GM18505 (cell line): ENCODE measurements around the gene NRL.
"Not testable (repeated sequence)": the region's sequence is repeated elsewhere in the genome, so short reads cannot be mapped to it uniquely, and the experiment has no call there.

ENCODE experiments used
- ATAC-seq: cut with Tn5 transposase; IDR thresholded peaks from one replicate; pipeline ENCODE4 v1.9.1; 2021; ENCODE audit not compliant: unreplicated experiment
- POLR2A ChIP-seq: IDR thresholded peaks from 4 replicates; pipeline ENCODE4 v1.6.1; 2011; ENCODE audit warnings: borderline replicate concordance; ENCODE audit not compliant: insufficient read depth, insufficient read length; ENCODE audit errors: extremely low read depth

NRL gene

GRCh38 chr14:24052656-24053547 is 61.8 kb downstream of the NRL start:
- TF ChIP-seq POLR2A = no peak
- no peak for ATAC-seq

GRCh38 chr14:24051789-24052655 is 62.7 kb downstream of the NRL start, which contains the start of gene CARMIL3:
Gene CARMIL3 (plus strand): TSS chr14:24052009. CDS start chr14:24052154, 145 bp downstream.
- TF ChIP-seq POLR2A = peak; percentile 51
- ATAC-seq = peak; percentile 62

GRCh38 chr14:24051176-24051788 is 63.5 kb downstream of the NRL start:
- TF ChIP-seq POLR2A = no peak
- no peak for ATAC-seq

GRCh38 chr14:24050753-24051152 is 64.0 kb downstream of the NRL start:
- not testable (repeated sequence) for ATAC-seq

- not testable (repeated sequence) for ATAC-seq
Observed at GRCh38 chr14:24049002-24049401, 65.7 kb downstream of the NRL start.

- ATAC-seq = no peak
- TF ChIP-seq POLR2A = no peak
Observed at GRCh38 chr14:24042746-24043145, 72.0 kb downstream of the NRL start.

GRCh38 chr14:24040692-24041091 is 74.1 kb downstream of the NRL start:
- no peak for TF ChIP-seq POLR2A
- no peak for ATAC-seq

- no peak for TF ChIP-seq POLR2A
- no peak for ATAC-seq
Observed at GRCh38 chr14:24038686-24039085, 76.1 kb downstream of the NRL start.

- no peak for TF ChIP-seq POLR2A
- no peak for ATAC-seq
Observed at GRCh38 chr14:24037658-24038037, 77.1 kb downstream of the NRL start.

GRCh38 chr14:24036963-24037657 is 77.6 kb downstream of the NRL start:
- not testable (repeated sequence) for ATAC-seq

GRCh38 chr14:24036169-24036962 is 78.4 kb downstream of the NRL start:
- TF ChIP-seq POLR2A = peak; percentile 49
- peak; percentile 71 for ATAC-seq

- ATAC-seq = not testable (repeated sequence)
Observed at GRCh38 chr14:24035769-24036168, 79.0 kb downstream of the NRL start.
